Measurements from ENCODE around the gene CCDC73. TPM values are rescaled to one million over a fixed set of nuclear protein-coding genes. Genes with fewer than 3 reads are reported as not detected.

CCDC73 gene
- total RNA-seq, 1 donor from 2014 or later: not detected

DNA sequence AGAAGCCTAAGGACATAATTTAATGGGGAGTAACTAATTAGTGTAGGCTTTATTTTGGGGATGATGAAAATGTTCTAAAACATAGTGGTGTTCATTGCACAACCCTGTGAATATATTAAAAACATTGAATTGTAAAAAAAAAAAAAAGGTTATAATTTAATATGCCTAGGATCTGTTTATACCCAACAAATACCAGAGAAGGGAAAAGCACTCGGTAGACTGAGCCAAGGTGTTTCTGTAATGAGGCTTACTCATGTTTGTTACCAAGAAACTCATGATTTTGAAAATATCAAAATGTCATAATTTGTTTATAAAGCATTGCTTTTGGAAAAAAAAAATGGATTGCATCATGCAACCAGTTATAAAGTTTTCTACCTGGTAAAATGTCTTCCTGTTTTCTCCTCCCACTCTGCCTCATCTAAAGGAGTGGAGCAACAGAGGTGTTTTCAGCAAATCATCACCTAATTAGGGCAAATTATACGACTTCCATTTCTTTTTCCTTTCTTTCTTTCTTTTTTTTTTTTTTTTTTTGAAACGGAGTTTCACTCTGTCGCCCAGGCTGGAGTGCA lies 225.1 kb downstream of the CCDC73 start:
- intact Hi-C loops (cut with DNase I): loop anchor here (10.0 kb wide), 1 partner anchor 185 kb away; no protein-coding TSS in a partner anchor
- DNase-seq (ENCODE audit: missing footprints) (no peak), ATAC-seq (no peak)

DNA sequence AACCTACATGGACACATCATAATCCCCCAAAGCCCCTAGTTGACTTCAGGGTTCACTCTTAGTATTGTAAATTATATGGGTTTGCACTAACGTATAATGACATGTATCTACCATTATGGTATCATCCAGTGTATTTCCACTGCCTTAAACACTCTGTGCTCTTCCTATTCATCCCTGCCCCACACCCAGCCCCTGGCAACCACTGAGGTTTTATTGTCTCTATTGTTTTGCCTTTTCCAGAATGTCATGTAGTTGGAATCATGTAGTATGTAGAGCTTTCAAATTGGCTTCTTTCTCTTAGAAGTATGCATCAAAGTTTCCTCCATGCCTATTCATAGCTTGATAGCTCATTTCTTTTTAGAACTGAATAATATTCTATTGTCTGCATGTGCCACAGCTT lies 227.3 kb downstream of the CCDC73 start:
- DNase-seq (ENCODE audit: missing footprints) (no peak), ATAC-seq (no peak)
- intact Hi-C loops (cut with DNase I): loop anchor here (10.0 kb wide), 1 partner anchor 182 kb away; no protein-coding TSS in a partner anchor

DNA sequence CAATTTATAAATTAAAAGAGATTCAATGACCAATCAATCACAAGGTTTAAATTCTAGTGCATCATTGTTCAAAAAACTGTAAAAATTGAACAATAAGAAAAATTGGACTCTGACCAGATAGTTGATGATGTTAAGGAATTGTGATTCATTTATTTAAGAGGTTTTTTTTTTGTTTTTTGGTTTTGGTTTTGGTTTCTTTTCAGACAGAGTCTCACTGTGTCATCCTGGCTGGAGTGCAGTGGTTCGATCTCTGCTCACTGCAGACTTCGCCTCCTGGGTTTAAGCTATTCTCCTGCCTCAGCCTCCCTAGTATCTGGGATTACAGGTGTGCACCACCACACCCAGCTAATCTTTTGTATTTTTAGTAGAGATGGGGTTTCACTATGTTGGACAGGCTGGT lies 227.9 kb downstream of the CCDC73 start:
- intact Hi-C loops (cut with DNase I): loop anchor here (10.0 kb wide), 1 partner anchor 182 kb away; no protein-coding TSS in a partner anchor
- no peak for DNase-seq (ENCODE audit: missing footprints)
- no peak for ATAC-seq

DNA sequence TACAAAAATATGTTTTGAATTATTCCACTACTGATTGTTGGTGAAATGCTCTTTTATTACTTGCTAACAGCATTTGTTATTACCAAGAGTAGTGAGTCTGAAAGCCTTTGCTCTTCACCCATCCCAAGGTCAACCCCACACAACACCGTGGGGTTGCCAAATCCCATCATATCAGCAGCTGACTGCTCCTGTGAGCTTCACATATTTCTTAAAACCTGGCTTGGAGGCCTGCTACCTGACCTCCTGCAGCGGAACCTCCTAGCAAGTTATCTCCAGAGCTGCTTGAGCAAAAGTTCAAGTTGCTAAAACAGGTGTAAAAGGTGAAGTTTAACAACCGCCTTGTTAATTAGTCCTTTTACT lies 230.9 kb downstream of the CCDC73 start:
- intact Hi-C loops (cut with DNase I): loop anchor here (10.0 kb wide), 1 partner anchor 179 kb away; no protein-coding TSS in a partner anchor
- no peak for DNase-seq (ENCODE audit: missing footprints)
- ATAC-seq: no peak

DNA sequence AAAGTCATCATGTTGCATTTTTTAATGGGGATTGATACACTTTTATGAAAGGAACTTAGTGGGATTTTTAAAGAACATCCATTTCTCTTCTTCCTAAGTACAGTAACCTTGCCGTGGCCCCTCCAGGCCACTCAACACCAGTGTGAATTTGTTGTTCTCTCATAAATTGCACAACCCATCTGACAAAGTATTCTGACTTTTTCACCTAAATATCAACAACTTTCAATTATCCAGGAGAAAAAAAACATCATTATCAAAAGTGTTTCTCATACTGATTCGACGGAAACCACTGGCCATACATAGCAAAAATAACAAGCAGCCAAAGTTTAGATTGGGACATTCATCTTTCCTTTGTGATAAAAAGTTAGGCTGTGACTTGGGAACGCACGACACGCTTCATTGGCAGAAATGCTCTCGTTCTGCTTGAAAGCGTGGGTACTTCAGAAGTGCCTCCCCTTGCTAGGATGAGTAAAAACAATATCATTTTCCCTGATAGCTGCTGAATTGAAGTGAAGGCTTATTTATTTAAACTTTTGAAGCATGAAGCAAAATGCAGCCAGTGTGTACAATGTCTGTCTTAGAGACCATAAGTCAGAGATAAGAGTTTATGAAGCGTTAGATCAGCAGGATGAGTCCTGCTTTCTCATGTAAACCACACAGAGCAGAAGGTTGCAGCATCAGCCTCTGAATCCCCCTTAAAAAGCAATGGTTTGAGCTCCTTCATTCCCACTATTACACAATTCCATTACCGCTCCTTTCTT lies 231.4 kb downstream of the CCDC73 start:
- no peak for DNase-seq (ENCODE audit: missing footprints)
- ATAC-seq: no peak
- intact Hi-C loops (cut with DNase I): loop anchor here (10.0 kb wide), 1 partner anchor 178 kb away; no protein-coding TSS in a partner anchor

DNA sequence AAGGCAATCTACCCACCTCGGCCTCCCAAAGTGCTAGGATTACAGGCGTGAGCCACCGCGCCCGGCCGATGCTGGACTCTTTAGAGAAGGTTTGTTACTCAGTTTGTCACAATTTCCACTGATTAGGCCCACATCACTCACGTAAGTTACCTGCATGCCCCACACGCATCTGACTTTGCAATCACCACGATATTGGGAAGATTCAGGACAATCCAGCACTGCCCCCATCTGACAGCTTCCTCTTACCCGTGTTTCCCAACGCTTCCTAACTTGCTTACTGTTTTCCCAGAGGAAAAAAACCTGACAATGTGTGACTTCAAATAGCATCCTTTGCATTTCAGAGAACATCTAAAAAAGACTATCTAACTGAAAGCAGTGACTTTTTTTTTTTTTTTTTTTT lies 232.6 kb downstream of the CCDC73 start:
- no peak for ATAC-seq
- intact Hi-C loops (cut with DNase I): loop anchor here (10.0 kb wide), 1 partner anchor 177 kb away; no protein-coding TSS in a partner anchor
- DNase-seq (ENCODE audit: missing footprints): no peak

DNA sequence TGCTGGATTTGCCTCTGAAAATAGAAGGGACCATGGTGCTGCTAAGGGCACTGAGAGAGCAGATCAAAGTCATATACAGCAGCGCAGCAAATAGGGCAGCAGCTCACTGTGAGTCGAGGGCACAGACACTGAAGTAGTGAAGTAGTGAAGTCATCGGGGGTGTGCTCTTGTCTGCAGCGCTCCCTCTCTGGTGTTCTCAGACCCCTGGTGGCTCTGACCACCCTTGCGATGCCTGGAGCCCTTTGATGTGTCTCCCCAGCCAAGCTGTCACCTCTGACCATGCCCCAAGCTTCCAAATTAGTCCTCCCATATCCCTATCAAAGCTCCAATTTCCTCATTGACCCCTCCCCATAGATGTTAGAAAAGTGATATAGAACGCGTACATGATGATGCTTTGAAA lies 238.6 kb downstream of the CCDC73 start:
- DNase-seq (ENCODE audit: missing footprints) (no peak), ATAC-seq (no peak)
- intact Hi-C loops (cut with DNase I): no loop called here

DNA sequence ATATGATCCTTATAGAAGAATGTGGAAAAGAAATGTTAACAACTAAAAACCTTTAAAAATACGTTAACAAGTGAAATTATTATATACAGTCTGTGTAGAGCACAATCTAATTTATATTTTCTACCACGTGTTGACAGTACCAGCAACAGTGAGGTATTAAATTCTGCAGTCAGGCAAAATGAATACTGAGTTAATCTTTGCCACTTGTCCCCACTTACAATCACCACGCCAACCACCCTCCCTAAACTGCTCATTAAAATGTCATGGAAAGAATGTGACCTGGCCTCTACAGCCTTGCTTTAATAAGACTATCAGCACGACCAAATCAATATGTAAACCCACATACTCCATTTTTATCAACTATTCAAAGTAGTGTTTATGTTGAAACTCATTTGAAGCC lies 239.4 kb downstream of the CCDC73 start:
- ATAC-seq: no peak
- intact Hi-C loops (cut with DNase I): no loop called here
- DNase-seq (ENCODE audit: missing footprints): no peak

Other genes starting within 250 kb of the CCDC73 start
- gene EIF3M, start 210.8 kb downstream of the CCDC73 start, total RNA-seq: 185 TPM
- gene PRRG4, start 35.3 kb upstream of the CCDC73 start, total RNA-seq: 0.57 TPM
- 14.9 TPM for gene QSER1, start 98.1 kb upstream of the CCDC73 start, total RNA-seq
- 0.49 TPM for gene DEPDC7, start 221.2 kb upstream of the CCDC73 start, total RNA-seq
- gene TCP11L1, start 244.9 kb upstream of the CCDC73 start, total RNA-seq: 6.4 TPM

Data from Right ventricle myocardium inferior (tissue), 1 donor.